Measurements from ENCODE around the gene ATP6V0A1. TPM values are rescaled to one million over a fixed set of nuclear protein-coding genes. Genes with fewer than 3 reads are reported as not detected.
A peak's percentile ranks its signal among the peaks of the same experiment; 100 is the strongest.

ATP6V0A1 gene
- total and polyA plus RNA-seq, 10 donors, result 23.0 to 140 (median 110) TPM

DNA sequence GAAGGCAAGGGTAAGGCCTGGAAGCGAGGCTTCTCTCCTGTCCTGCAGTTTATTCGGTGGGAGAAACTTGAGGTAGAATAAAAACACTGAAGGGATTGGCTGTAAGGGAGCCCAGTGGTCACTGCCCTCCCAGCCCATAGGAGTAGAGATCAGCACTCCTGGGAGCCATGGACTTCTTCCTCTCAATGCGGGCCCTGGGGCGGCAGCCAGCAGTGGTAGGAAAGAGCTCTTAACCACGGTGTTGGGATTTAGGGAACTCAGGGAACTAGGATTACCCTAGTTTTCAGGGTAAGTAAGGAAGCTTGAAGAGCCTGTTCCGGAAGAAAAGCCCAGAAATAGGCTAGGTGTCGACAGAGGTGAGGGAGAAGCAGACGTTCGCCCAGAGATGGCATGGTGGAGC, 53.6 kb downstream of the ATP6V0A1 start:
- no peaks in the 10 kb centered on the region for H3K9me3 ChIP-seq
- H3K4me3 ChIP-seq, result no peak overlapping the region
- H3K27me3 ChIP-seq (replicated peaks in 1 of 7), result no peaks in the 10 kb centered on the region
- peaks cover 2 to 43% (median 23%) of the 10 kb centered on the region in 6 donors for H3K4me1 ChIP-seq
- TF ChIP-seq, protein P1, sequence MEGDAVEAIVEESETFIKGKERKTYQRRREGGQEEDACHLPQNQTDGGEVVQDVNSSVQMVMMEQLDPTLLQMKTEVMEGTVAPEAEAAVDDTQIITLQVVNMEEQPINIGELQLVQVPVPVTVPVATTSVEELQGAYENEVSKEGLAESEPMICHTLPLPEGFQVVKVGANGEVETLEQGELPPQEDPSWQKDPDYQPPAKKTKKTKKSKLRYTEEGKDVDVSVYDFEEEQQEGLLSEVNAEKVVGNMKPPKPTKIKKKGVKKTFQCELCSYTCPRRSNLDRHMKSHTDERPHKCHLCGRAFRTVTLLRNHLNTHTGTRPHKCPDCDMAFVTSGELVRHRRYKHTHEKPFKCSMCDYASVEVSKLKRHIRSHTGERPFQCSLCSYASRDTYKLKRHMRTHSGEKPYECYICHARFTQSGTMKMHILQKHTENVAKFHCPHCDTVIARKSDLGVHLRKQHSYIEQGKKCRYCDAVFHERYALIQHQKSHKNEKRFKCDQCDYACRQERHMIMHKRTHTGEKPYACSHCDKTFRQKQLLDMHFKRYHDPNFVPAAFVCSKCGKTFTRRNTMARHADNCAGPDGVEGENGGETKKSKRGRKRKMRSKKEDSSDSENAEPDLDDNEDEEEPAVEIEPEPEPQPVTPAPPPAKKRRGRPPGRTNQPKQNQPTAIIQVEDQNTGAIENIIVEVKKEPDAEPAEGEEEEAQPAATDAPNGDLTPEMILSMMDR (IDR thresholded peaks at IDR 0.05 in 8 of 11, conservative IDR thresholded peaks at IDR 0.05 in 3 of 11), result no peak
- TF ChIP-seq POLR2AphosphoS5 (IDR thresholded peaks at IDR 0.05) (no peak), POLR2A (IDR thresholded peaks at IDR 0.05) (no peak)
- H3K27ac ChIP-seq, result peak overlapping the region in 7 of 8 donors; percentile 34 to 60 (median 44)
- WGBS, 5 donors, result 74 to 90% (median 79%) methylated on average over 9 of the region's 9 CpGs
- H3K36me3 ChIP-seq, result peaks cover 0 to 96% (median 39%) of the 10 kb centered on the region in 6 donors
- intact Hi-C loops (cut with DNase I; ENCODE audit: low total_unique reads), result loop anchor here (10.0 kb wide), 1 partner anchor 47 kb away; no protein-coding TSS in a partner anchor
- DNase-seq, result no peak

DNA sequence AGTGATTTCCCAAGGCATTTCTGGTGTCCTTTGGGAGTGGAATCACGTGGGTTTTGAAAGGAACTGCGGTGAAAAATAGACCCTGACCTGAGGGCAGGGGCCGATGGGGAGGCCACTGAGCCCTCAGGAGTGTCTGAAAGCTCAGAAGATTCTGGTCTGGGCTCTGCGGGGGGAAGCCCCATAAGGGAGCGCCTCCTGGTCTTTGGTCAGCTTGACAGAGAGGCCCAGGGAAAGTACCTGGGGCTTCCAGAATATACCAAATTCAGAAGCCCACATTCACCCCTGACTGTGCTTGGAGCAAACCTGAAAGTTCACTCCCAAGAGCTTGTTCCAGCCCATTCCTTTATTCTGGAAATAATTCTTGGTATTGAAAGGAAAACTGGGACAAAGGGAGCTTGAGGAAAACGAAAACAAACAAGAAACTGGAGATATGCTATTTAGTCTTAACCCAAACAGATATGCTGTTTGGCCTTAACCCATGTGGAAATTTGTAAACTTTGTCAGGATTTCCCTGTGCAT, 54.1 kb downstream of the ATP6V0A1 start:
- TF ChIP-seq POLR2AphosphoS5 (IDR thresholded peaks at IDR 0.05), result no peak
- no peak for TF ChIP-seq POLR2A (IDR thresholded peaks at IDR 0.05)
- TF ChIP-seq, protein P1 (IDR thresholded peaks at IDR 0.05 in 8 of 11, conservative IDR thresholded peaks at IDR 0.05 in 3 of 11), result no peak
- Histone ChIP-seq H3K27ac (peak overlapping the region in 7 of 8 donors; percentile 34 to 60 (median 44)), H3K9me3 (no peaks in the 10 kb centered on the region), H3K27me3 (replicated peaks in 1 of 7) (no peaks in the 10 kb centered on the region), H3K4me3 (no peak overlapping the region), H3K36me3 (peaks cover 0 to 92% (median 36%) of the 10 kb centered on the region in 6 donors), H3K4me1 (peaks cover 7 to 48% (median 28%) of the 10 kb centered on the region in 6 donors)
- intact Hi-C loops (cut with DNase I; ENCODE audit: low total_unique reads), result loop anchor here (10.0 kb wide), 1 partner anchor 48 kb away; no protein-coding TSS in a partner anchor
- DNase-seq, result no peak
- WGBS, 5 donors, result 43 to 69% (median 63%) methylated on average over 6 of the region's 6 CpGs

DNA sequence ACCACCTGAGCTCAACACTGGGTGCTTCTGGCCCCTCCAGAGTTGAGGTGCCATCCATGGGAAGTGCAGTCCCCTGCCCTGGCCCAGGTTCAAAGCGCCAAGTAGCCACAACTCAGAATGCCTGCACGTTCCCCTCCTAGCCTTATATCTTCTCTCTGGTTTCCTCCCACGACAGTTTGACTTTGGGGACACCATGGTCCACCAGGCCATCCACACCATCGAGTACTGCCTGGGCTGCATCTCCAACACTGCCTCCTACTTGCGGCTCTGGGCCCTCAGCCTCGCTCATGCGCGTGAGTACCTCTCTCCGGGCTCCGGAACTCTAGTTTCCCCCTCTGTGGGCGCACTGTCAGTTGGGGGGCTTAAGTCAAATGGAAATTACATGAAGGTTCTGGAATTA, 55.0 kb downstream of the ATP6V0A1 start:
- Histone ChIP-seq H3K4me3 (no peak overlapping the region), H3K4me1 (peaks cover 11 to 54% (median 37%) of the 10 kb centered on the region in 6 donors), H3K9me3 (no peaks in the 10 kb centered on the region), H3K27me3 (replicated peaks in 1 of 7) (no peaks in the 10 kb centered on the region), H3K36me3 (peaks cover 0 to 83% (median 30%) of the 10 kb centered on the region in 6 donors), H3K27ac (peak overlapping the region in 3 of 8 donors; percentile 44 to 59 (median 47))
- intact Hi-C loops (cut with DNase I; ENCODE audit: low total_unique reads), result loop anchor here (10.0 kb wide), 1 partner anchor 49 kb away; no protein-coding TSS in a partner anchor
- DNase-seq, result no peak
- TF ChIP-seq POLR2A (IDR thresholded peaks at IDR 0.05), result no peak
- TF ChIP-seq POLR2AphosphoS5 (IDR thresholded peaks at IDR 0.05), result peak in 1 of 3 donors; percentile 20
- TF ChIP-seq, protein P1 (IDR thresholded peaks at IDR 0.05 in 8 of 11, conservative IDR thresholded peaks at IDR 0.05 in 3 of 11), result no peak
- WGBS, 5 donors, result 93 to 97% (median 93%) methylated on average over 11 of the region's 11 CpGs

DNA sequence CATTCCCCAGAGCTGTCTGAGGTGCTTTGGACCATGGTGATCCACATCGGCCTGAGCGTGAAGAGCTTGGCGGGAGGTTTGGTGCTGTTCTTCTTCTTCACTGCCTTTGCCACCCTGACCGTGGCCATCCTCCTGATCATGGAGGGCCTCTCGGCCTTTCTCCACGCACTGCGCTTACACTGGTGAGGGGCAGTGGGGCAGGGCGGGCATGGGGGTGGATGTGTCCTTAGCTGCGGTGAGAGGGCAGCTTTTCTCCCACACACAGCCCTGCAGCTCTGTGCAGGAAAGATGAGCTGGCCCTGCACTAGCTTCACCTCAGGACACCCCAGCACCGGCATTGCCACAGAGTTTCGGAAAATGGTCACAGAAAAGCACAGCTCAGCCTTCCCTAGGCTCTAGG, 55.6 kb downstream of the ATP6V0A1 start:
- WGBS, 5 donors, result 95 to 98% (median 95%) methylated on average over 11 of the region's 11 CpGs
- H3K4me3 ChIP-seq, result no peak overlapping the region
- H3K9me3 ChIP-seq, result no peaks in the 10 kb centered on the region
- peaks cover 14 to 54% (median 42%) of the 10 kb centered on the region in 6 donors for H3K4me1 ChIP-seq
- no peak overlapping the region for H3K27ac ChIP-seq
- no peaks in the 10 kb centered on the region for H3K27me3 ChIP-seq (replicated peaks in 1 of 7)
- H3K36me3 ChIP-seq, result peaks cover 0 to 77% (median 27%) of the 10 kb centered on the region in 6 donors
- intact Hi-C loops (cut with DNase I; ENCODE audit: low total_unique reads), result loop anchor here (10.0 kb wide), 1 partner anchor 49 kb away; no protein-coding TSS in a partner anchor
- DNase-seq, result peak; percentile 66
- no peak for TF ChIP-seq POLR2AphosphoS5 (IDR thresholded peaks at IDR 0.05)
- TF ChIP-seq, protein P1 (IDR thresholded peaks at IDR 0.05 in 8 of 11, conservative IDR thresholded peaks at IDR 0.05 in 3 of 11), result no peak
- no peak for TF ChIP-seq POLR2A (IDR thresholded peaks at IDR 0.05)

All from spleen (tissue), 11 donors.